VCaP (cell line): Measurements from ENCODE around the gene GRB10.

Experiments
- H3K27ac ChIP-seq: fragments of 450-650 bp; 2 replicates; pipeline ENCODE4 v1.5.1; 2017
- CTCF ChIP-seq: fragments of 450-650 bp; conservative IDR thresholded peaks from 2 replicates; pipeline ENCODE4 v1.5.1; 2017; ENCODE audit warnings: mild to moderate bottlenecking, moderate library complexity

The GRB10 gene

GRCh38 chr7:50730446-50731400, 52.0 kb downstream of the GRB10 start:
- no peak overlapping the region for H3K27ac ChIP-seq
- no peak for TF ChIP-seq CTCF

- no peak overlapping the region for H3K27ac ChIP-seq
- TF ChIP-seq CTCF = no peak
Measured at GRCh38 chr7:50729962-50730361, 52.7 kb downstream of the GRB10 start.

GRCh38 chr7:50728184-50728583, 54.5 kb downstream of the GRB10 start:
- no peak overlapping the region for H3K27ac ChIP-seq
- TF ChIP-seq CTCF = no peak

- no peak overlapping the region for H3K27ac ChIP-seq
- TF ChIP-seq CTCF = no peak
Measured at GRCh38 chr7:50727711-50728110, 55.0 kb downstream of the GRB10 start.

- H3K27ac ChIP-seq = no peak overlapping the region
- no peak for TF ChIP-seq CTCF
Measured at GRCh38 chr7:50727072-50727471, 55.6 kb downstream of the GRB10 start.

GRCh38 chr7:50725774-50726173, 56.9 kb downstream of the GRB10 start:
- no peak overlapping the region for H3K27ac ChIP-seq

More at GRCh38 chr7:50725774-50726173, 56.9 kb downstream of the GRB10 start:
- TF ChIP-seq CTCF = no peak
